HG02938 (cell line): ENCODE measurements around the gene UBE2V1.
"Not testable (repeated sequence)": the region's sequence is repeated elsewhere in the genome, so short reads cannot be mapped to it uniquely, and the experiment has no call there.

Experiments used
- ATAC-seq: cut with Tn5 transposase; IDR thresholded peaks from one replicate; pipeline ENCODE4 v1.9.1; 2021; ENCODE audit warnings: mild to moderate bottlenecking, moderate library complexity; ENCODE audit not compliant: unreplicated experiment

The UBE2V1 gene

DNA sequence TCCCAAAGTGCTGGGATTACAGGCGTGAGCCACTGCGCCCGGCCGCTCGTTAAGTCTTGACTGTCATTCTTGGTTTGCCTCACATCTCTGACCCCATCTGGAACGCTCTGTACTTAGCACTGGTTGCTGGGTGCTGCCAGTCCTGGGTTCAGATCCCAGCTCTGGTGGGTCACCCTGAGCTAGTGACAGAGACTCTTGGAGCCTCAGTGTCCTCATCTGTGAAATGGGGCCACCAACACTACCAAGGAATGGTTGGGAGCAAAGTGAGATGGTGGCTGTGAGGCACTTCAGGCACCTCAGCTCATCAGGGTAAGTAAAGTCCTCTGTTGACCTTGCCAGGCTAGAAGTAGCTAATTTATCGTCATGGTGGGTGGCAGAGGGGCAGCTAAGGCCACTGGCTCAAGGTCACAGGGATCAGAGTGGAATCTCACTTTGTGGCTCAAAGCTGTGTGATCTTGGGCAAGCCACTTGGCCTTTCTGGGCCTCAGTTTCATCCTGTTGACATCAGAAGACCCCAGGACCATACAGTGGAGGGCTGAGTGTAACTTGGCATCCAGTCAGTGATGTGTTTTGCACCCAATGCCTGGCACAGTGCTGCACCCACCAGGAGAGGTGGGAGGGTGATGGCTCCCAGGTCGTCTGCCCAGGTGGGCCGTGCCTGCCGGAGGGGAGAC is 46.7 kb downstream of the UBE2V1 start:
- ATAC-seq = no peak

DNA sequence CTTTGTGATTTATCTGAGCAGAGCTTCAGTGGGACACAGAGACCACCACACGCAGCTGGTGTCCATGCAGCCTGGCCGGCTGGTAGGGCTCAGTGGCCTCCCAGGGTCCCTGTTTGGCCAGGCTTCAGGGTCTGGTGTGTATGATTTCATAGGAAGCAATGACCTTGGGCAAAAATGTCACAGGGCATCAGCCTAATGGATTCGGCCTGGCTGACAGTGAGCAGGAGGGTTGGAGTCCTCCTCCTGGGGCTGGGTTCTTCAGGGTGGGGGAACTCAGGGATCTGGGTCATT is 47.7 kb downstream of the UBE2V1 start:
- ATAC-seq = no peak

DNA sequence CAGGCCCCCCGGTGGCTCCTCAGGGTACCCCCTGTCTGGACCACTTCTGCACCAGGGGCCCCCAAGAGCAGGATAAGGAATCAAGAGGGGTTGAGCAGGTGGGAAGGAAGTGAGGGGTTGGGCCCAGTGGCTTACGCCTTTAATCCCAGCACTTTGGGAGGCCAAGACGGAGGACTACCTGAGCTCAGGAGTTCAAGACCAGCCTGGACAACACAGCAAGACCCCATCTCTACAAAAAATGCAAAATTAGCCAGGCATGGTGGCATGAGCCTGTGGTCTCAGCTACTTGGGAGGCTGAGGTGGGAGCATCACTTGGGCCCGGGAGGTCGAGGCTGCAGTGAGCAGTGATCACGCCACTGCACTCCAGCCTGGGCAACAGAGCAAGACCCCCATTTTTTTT is 49.2 kb downstream of the UBE2V1 start:
- ATAC-seq = not testable (repeated sequence)

DNA sequence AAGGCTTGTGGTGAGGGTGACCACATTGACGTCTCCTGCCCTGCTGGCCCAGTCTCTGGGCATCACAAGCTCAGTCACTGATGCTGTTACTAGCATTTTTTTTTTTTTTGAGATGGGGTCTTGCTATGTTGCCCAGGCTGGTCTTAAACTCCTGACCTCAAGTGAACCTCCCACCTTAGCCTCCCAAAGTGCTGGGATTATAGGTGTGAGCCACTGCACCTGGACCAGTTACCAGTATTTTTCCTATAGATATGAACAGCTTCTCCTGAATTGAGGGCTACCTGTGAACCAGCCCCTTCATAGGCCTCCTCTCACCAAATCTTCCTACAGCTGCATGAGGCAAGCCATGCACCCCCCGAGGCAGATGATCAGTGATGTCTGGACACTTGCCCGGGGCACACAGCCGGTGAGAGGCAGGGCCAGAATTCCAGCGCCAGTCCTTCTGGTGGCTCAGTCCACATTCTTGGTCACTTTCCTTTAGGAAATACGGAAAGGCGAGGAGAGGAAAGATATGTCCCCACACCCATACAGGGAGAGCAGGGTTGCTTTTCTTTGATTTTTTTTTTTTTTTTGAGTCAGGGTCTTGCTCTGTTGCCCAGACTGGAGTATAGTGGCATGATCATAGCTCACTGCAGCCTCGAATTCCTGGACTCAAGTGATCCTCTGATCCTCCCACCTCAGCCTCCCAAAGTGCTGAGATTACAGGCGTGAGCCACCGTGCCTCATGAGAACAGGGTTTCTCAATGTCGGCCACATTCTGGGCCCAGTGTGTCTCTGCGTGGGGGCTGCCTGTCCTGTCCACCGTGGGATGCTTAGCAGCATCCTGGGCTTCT is 50.7 kb downstream of the UBE2V1 start:
- no peak for ATAC-seq

DNA sequence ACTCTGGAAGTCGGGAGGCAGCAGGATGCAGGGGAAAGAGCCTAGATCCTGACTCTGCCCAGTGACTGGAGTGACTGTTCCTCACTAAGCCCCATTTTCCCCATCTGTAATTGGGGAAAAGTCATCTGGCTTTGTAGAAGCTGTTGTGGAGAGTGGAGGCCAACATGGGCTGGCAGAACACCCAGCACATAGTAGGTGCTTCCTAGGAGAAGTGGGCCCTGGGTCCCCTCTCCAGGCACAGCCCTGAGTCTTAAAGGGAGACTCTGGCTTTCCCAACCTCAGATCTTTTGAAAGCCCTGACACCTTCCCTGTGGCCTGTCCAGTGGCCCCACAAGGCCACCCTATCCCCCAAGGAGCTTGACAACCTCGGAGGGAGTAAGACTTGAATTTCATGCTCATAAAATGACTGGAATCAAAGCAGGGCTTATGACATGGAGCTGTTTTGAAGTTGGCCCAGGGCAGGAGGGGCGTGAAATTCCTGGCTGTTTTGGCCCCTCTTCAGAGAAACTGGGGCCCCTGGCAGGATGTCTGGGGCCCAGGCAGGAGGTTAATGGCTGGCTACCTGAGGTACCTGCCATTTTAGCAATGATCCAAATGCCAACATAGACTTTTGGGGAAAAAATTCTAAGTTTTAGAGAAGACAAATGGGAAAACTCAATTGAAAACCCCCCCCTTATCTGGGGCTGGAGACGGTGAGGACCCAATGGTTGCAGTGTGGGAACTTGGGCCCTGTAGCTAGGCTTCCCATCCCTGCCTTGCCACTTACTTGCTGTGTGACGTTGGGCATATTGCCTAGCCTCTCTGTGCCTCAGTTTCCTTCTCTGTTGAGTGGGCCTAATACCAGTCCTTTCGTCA is 51.6 kb downstream of the UBE2V1 start:
- no peak for ATAC-seq

DNA sequence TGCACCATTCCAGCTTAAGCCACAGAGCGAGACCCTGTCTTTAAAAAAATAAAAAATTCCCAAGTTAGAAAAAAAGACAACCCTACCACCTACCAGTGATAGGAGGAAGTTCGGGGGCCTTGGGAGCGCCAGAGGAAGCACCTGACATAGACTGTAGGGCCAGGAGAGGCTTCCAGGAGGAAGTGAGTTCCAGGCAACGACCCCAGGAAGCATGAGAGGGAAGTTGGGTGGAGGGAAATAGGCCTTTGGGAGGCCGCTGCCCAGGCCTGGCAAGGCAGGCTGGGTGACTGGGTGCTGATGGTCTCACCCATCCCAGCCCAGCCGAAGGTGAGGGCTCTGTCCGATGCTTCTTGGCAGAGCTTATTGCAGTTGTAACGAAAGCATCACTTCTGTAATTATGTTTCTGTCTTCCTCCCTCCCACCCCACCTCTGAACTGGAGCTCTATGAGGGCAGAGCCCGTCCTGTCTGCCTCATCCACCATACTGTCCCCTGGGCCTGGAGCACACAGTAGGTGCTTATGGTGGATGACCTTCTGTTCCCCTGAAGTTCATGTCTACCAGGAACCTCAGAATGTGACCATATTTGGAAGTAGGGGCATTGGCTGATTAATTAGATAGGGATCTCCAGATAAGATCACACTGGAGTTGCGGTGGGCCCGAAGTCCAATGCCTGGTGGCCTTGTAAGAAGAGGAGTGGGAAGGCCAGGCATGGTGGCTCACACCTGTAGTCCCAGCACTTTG is 54.1 kb downstream of the UBE2V1 start:
- no peak for ATAC-seq

DNA sequence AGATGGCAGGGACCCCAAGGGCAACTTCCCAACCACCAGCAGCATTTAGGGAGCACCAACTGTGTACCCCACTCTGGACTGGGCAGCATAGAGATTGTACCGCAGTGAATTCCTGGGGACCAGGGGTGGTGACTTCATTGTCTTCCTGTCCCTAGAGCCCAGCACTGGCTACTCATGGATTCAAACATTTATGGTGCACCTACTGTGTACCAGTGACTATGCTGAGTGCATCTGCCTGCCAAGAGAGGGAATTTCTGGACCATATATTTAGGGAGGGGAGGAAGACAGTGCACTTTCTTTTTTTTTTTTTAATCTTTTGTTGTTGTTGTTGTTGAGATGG is 55.3 kb downstream of the UBE2V1 start:
- ATAC-seq = no peak

DNA sequence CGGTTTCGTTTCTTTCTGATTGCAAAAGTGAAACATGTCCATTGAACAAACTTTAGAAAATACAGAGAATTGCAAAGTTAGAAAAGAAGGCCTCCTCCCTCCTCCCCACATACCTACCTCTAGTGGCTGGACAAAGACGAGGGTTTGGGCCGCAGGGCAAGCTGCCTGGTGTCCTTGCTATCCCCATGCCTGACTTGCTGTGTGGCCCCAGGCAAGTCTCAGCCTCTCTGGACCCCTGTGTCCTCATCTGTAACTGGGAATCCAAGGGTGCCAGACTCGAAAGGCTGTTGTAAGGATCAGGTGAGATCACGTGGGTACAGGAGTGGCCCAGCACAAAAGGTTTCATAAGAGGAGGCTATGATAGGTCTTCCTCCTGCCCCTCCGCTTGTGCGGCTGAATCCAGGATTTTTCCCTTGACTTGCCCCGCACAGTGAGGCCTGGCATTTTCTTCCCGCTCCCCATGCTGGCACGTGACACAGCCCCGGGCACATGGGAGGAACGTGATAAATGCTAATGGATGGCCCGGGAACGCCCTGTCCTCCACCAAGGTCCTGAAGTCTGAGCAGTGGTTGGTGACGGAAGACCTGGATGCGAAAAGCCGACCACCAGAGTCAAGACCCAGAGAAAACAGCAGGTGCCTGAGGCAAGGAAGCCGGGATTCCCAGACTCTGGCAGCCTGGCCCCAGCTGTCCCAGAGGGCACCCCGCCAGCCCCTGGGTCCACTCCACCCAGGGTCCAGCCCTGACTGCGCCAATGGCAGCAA is 55.8 kb downstream of the UBE2V1 start:
- no peak for ATAC-seq

DNA sequence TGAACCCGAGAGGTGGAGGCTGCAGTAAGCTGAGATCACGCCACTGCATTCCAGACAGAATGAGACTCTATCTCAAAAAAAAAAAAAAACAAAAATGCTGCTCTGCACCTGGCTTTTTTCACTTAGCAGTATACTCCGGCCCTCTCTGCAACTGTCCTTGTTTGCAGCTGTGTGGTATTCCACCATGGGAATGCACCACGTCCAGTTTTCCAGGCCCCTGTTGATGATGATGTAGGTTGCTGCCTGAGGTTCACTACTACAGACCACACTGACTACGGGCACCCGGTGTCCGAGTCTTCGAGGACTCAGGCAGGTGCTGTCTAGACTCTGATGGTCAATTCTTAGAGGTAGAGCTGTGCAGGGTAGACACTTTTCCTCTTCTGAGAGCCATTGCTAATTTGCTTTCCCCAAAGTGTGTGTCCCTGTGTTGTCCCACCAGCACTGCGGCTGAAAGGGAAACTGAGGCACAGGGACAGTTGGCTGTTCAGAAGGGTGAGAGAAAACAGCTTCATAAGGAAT is 56.5 kb downstream of the UBE2V1 start:
- ATAC-seq = no peak

DNA sequence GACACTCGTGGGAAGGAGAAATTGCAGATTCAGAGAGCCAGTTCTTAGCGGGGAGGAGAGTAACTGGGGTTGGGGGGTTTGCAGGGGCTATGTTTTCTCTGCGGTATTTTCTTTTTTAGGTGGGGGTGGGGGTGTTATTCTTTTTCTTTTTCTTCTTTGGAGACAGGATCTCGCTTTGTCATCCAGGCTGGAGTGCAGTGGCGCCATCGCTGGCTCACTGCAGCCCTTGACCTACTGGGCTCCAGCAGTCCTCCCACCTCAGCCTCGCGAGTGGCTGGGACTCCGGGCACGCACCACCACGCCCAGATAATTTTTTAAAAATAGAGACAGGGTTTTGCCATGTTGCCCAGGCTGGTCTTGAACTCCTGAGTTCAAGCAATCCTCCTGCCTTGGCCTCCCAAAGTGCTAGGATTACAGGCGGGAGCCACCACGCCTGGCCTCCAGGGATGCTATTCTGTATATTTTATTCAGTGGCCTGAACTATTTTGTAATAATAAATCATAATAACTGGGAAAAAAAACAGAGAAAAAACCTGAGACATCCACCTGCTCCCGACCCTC is 57.3 kb downstream of the UBE2V1 start:
- no peak for ATAC-seq

DNA sequence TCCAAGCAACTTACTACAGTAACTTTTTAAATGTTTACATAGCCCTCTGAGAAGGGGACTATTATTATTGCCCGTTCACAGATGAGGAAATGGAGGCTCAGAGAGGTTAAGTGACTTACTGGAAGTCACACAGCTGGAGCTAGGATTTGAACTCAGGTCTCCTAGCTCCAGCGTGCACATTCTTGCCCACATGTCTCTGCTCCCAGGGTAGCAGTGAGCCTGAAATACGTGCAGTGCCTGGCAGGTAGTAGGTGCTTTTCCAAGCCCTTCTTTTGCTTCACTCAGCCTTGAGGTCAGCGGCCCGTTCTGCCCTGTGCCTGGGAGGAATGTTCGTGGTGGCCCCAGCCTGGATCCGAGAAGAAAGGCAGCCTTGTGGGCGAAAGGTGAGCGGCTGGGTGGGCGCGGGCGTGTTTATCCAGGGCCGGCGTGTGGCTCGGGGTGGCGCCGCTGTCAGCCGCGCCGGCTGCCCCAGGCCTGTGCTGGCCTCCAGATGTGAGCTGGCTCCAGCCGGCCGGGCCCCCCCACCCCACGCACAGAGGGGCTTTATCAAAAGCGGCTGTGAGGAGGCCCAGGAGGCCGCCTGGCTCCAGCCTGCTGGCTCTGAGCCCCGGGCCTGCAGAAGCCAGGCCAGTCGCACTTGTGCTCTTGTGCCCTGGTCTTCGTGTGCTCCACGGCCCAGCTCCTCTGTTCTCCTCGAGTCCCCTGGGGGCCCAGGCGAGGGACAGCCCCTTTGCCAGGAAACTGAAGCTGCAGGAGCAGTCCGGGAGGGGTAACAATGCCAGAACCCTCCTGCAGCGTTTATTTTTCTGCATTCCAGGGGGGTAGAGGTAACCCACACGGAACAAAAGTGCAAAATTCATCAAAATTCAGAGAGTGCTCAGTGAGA is 58.1 kb downstream of the UBE2V1 start:
- no peak for ATAC-seq

DNA sequence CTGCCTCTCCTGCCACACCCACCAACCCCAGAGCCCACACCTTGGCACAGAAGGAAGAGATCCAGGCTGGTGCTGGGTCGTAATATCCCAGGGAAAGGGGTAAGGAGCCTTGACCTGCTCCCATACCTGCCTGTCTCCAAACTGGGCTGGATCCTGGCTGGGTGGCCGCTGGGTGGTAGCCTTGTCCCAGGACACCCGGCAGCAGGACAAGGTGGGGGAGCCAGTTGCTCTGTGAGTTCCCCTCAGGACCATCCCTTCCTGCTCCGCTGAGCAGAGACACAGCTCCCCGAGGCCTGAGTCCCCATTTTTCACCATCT is 58.8 kb downstream of the UBE2V1 start:
- no peak for ATAC-seq

DNA sequence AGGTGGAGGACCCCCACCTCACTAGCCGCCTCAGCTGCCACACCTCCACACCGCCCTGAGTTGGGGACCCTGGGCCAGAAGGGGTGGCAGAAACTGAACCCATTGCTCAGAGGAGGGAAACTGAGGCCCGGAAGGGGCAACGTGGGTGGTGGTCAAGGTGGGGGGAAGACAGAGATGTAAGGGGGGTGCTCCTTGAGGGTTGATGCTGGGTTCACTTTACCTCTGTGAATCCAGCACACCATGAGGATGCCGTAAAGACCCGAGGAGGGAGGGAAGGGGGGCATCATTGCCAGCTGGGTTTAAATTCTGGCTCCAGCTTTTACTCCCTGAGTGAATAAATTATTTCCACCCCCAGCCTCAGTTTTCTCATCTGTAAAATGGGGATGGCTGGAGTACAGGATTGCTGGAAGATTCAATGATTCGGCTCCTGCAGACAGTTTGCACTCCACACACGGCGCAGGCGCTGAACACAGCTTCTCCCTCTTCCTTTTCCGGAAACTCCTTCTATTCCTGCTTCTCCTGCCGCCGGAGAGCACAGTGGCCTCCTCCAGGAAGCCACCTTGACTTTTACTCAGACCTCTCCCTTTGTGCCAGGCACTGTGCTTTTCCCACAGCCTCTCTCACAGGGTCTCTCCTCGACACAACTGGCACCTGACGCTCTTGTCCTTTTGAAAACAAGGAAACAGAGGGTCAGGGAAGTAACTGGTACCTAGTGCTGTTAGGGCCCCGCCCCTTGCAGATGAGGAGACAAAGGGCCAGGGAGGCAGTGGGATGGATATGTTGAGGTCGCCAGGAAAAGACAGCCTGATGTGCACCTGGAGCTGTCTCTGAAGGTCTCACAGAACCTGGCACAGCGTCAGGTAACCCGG is 59.4 kb downstream of the UBE2V1 start:
- ATAC-seq = no peak

DNA sequence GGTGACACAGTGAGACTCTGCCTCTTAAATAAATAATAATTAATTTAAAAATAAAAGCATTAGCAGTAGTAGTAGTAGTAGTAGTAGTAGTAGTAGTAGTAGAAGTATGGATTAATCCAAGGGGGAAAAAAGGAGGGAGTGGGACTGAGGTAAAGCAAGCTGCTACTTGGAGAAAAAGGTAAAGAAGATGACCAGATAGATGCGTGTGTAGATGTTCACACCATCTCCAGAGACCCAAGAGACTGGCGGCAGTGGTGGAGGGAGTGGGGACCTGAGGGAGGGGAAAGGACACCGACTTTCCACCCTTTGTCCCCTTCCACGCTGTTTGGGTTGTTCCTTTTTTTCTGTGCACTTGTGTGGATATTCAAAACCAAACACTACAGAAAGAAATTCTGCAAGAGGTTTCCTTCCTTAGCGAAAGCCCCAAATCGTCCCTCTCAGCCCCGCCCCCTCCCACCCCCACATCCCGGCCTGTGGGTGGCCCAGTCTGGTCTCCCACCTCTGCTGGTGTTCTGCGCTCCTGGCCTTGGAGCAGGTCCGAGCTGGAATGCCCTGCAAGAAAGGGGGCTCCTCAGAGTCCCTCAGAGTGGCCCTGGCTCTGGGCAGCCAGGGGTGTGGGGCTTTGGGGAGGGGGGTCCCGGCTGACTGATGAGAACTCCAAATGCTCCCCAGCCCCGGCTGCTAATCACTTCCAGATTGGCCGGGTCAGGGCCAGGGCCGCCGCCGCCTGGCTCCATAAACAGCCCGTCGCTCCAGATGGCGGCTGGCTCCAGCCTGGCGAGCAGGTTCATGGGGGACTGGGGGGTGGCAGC is 60.2 kb downstream of the UBE2V1 start:
- ATAC-seq = no peak

DNA sequence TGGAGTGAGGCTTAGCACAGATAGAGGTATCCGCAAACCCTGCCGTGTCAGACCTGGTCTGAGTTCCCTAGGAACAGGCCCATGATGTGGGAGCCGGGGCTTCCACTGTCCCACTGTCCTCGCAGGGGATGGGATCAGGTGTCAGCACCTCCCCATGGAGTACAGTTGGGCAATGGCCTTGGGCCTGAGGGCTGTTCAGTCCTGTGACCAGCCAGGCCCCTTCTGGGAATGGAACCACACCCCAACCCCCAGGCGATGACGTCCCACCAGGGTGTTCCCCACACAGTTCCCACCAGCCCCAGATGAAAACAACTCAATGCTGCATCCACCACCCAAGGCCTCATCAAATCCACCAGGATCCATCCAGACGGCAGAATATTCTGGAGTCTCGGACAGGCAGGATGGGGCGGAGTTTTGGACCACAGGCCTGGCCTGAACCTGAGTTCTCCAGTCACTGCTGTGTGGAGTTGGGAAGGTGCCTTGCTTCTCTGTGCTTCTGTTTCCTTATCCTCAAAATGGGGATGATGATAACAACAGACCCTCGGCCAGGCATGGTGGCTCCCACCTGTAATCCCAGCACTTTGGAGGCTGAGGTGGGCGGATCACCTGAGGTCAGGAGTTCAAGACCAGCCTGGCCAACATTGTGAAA is 62.2 kb downstream of the UBE2V1 start:
- no peak for ATAC-seq

DNA sequence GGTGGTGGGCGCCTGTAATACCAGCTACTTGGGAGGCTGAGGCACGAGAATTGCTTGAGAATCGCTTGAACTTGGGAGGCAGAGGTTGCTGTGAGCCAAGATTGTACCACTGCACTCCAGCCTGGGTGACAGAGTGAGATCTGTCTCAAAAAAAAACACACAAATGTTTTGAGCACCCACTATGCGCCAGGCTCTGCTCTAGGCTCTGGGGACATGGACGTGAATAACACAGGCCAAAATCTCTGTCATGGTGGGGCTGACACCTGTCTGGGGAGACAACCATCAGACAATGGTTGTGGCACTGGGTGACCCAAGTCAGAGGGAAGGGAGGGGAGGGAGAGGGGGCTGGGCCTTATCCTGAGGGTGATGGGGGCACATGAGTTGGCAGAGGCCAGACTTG is 62.7 kb downstream of the UBE2V1 start:
- no peak for ATAC-seq
